ENCODE results near the gene NR3C1. TPM values are rescaled to one million over a fixed set of nuclear protein-coding genes. Genes with fewer than 3 reads are reported as not detected.

Gene NR3C1
- total RNA-seq, 1 experiment from 2014 or later: 17.5 TPM

DNA sequence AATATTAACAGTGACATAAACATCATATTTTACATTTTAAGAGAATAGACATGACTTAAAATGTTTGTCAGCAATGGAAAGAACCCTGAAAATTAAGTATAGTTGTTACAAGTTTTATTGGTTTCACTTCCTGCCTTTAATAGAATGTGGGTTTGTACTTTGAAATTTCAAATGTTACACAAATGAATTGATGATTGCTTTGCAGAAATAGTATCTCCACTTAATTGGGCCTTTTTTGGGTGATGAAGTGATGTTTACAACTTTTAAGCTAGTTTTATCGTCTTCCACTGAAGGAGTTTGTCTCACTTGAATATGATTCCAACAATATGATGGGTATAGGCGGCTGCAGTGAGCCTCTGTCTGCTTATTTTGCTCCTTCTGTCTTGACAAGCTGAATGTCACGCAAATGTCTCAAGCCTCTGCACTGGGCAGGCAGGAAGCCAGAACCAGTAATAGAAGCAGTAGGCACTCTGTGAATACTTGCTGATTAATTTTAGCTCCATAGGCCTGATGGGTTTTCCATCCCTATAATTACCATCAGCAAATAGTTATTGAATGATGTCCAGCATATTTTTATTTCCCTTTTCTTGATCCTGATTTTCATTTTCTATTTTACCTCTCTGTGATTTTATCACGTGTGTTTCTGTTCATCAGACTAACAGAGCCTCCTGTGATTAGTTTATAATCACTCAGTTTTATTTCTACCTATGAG lies 10.6 kb upstream of the NR3C1 start:
- Histone ChIP-seq H3K36me3 (ENCODE audit: control insufficient read depth, insufficient read depth, low read length) (no peaks in the 10 kb centered on the region), H3K9me3 (no peaks in the 10 kb centered on the region), H3K27me3 (replicated peaks; ENCODE audit: control insufficient read depth, insufficient read depth, low read length) (no peaks in the 10 kb centered on the region), H3K4me1 (peaks cover 31% of the 10 kb centered on the region), H3K4me3 (ENCODE audit: low read depth, low read length) (no peak overlapping the region)
- ChIA-PET CTCF (no interaction called here), POLR2A (interaction anchor here (0.5 kb wide), 1 partner anchor 327 kb away, joined by 3 read pairs; no protein-coding TSS in a partner anchor)
- BruUV-seq (replicated peaks): no TSS peak
- TF ChIP-seq, protein P1, sequence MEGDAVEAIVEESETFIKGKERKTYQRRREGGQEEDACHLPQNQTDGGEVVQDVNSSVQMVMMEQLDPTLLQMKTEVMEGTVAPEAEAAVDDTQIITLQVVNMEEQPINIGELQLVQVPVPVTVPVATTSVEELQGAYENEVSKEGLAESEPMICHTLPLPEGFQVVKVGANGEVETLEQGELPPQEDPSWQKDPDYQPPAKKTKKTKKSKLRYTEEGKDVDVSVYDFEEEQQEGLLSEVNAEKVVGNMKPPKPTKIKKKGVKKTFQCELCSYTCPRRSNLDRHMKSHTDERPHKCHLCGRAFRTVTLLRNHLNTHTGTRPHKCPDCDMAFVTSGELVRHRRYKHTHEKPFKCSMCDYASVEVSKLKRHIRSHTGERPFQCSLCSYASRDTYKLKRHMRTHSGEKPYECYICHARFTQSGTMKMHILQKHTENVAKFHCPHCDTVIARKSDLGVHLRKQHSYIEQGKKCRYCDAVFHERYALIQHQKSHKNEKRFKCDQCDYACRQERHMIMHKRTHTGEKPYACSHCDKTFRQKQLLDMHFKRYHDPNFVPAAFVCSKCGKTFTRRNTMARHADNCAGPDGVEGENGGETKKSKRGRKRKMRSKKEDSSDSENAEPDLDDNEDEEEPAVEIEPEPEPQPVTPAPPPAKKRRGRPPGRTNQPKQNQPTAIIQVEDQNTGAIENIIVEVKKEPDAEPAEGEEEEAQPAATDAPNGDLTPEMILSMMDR (IDR thresholded peaks at IDR 0.05; ENCODE audit: insufficient read depth in 1 of 2, low read depth in 1 of 2, low read length in 1 of 2, severe bottlenecking in 1 of 2, unreplicated experiment in 1 of 2): no peak
- peaks cover 35% of the 10 kb centered on the region for H3K4me1 Mint-ChIP-seq (ENCODE audit: low read depth, unreplicated experiment)
- H3K27ac Mint-ChIP-seq (ENCODE audit: unreplicated experiment): no peak overlapping the region
- H3K9me3 Mint-ChIP-seq (ENCODE audit: unreplicated experiment): no peaks in the 10 kb centered on the region
- intact Hi-C loops (cut with micrococcal nuclease; ENCODE audit: unreplicated experiment): no loop called here
- H3K4me3 Mint-ChIP-seq (ENCODE audit: unreplicated experiment): no peak overlapping the region
- no peak for DNase-seq
- H3K36me3 Mint-ChIP-seq (ENCODE audit: insufficient read depth, unreplicated experiment): no peaks in the 10 kb centered on the region
- no peaks in the 10 kb centered on the region for H3K27me3 Mint-ChIP-seq (ENCODE audit: insufficient read depth, unreplicated experiment)

DNA sequence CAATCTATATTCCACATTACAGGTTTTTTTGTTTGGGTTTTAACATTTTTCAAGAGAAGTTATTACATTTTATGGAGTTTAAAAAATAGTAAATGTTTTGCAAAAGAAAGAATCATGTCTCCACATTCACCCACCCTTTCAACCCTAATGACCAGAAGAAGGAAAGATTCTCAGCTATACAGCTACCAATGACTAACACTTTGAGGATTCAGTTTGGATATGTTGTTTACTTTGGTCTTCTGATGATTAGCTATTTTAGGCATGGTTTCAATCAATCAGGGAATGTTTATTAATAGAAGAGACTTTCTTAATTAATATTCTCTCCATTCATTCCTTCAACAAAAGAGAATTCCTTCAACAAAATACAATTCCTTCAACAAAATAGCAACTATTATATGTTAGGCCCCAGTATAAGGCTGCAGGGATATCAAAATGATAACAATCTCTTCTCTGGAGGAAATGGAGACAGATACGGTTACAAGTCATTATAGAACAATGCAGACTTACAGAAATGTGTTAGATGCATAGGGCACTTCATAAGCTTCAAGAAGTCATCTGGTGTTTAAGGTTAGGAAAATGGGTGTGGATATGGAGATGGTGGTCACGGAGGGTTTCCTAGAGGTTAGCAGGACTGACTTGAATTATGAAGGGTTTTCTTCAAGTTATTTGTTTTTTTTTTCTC lies 9.3 kb upstream of the NR3C1 start:
- Histone ChIP-seq H3K4me3 (ENCODE audit: low read depth, low read length) (no peak overlapping the region), H3K36me3 (ENCODE audit: control insufficient read depth, insufficient read depth, low read length) (no peaks in the 10 kb centered on the region), H3K27me3 (replicated peaks; ENCODE audit: control insufficient read depth, insufficient read depth, low read length) (no peaks in the 10 kb centered on the region), H3K9me3 (no peaks in the 10 kb centered on the region), H3K4me1 (peaks cover 18% of the 10 kb centered on the region)
- H3K4me3 Mint-ChIP-seq (ENCODE audit: unreplicated experiment): no peak overlapping the region
- no TSS peak for BruUV-seq (replicated peaks)
- TF ChIP-seq, protein P1 (IDR thresholded peaks at IDR 0.05; ENCODE audit: insufficient read depth in 1 of 2, low read depth in 1 of 2, low read length in 1 of 2, severe bottlenecking in 1 of 2, unreplicated experiment in 1 of 2): no peak
- CTCF ChIA-PET: no interaction called here
- peaks cover 26% of the 10 kb centered on the region for H3K4me1 Mint-ChIP-seq (ENCODE audit: low read depth, unreplicated experiment)
- no peak overlapping the region for H3K27ac Mint-ChIP-seq (ENCODE audit: unreplicated experiment)
- POLR2A ChIA-PET: interaction anchor here (0.7 kb wide), 1 partner anchor 181 kb away, joined by 3 read pairs; no protein-coding TSS in a partner anchor
- no peaks in the 10 kb centered on the region for H3K27me3 Mint-ChIP-seq (ENCODE audit: insufficient read depth, unreplicated experiment)
- no peaks in the 10 kb centered on the region for H3K9me3 Mint-ChIP-seq (ENCODE audit: unreplicated experiment)
- DNase-seq: no peak
- intact Hi-C loops (cut with micrococcal nuclease; ENCODE audit: unreplicated experiment): no loop called here
- H3K36me3 Mint-ChIP-seq (ENCODE audit: insufficient read depth, unreplicated experiment): no peaks in the 10 kb centered on the region

DNA sequence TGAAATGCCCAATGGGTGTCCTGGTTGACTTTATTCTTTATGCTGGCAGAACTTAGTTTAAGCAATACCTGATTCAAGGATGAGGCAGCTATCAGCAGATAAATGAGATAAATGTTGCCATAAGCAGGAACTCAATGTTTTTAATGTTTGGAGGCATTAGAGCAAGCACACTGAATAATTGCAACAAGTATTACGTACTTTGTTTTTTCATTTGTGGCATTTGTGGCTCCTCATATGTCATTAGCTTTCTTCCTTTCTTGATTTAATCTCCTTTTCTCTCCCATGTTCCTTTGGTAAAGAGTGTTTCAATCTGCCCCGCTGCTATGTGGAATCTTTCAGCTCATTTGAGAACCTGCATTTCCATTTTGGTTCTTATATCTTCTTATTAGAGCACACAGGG lies 6.4 kb upstream of the NR3C1 start:
- H3K27ac Mint-ChIP-seq (ENCODE audit: unreplicated experiment): no peak overlapping the region
- no peaks in the 10 kb centered on the region for H3K36me3 Mint-ChIP-seq (ENCODE audit: insufficient read depth, unreplicated experiment)
- no peaks in the 10 kb centered on the region for H3K4me1 ChIP-seq
- H3K9me3 ChIP-seq: no peaks in the 10 kb centered on the region
- H3K27me3 ChIP-seq (replicated peaks; ENCODE audit: control insufficient read depth, insufficient read depth, low read length): no peaks in the 10 kb centered on the region
- no peak for DNase-seq
- H3K27me3 Mint-ChIP-seq (ENCODE audit: insufficient read depth, unreplicated experiment): no peaks in the 10 kb centered on the region
- intact Hi-C loops (cut with micrococcal nuclease; ENCODE audit: unreplicated experiment): loop anchor here (10.0 kb wide), 1 partner anchor 695 kb away; no protein-coding TSS in a partner anchor
- H3K9me3 Mint-ChIP-seq (ENCODE audit: unreplicated experiment): no peaks in the 10 kb centered on the region
- ChIA-PET POLR2A (no interaction called here), CTCF (no interaction called here)
- no peak overlapping the region for H3K4me3 ChIP-seq (ENCODE audit: low read depth, low read length)
- no peak overlapping the region for H3K4me3 Mint-ChIP-seq (ENCODE audit: unreplicated experiment)
- TF ChIP-seq, protein P1 (IDR thresholded peaks at IDR 0.05; ENCODE audit: insufficient read depth in 1 of 2, low read depth in 1 of 2, low read length in 1 of 2, severe bottlenecking in 1 of 2, unreplicated experiment in 1 of 2): no peak
- no TSS peak for BruUV-seq (replicated peaks)
- no peaks in the 10 kb centered on the region for H3K36me3 ChIP-seq (ENCODE audit: control insufficient read depth, insufficient read depth, low read length)
- H3K4me1 Mint-ChIP-seq (ENCODE audit: low read depth, unreplicated experiment): peaks cover 11% of the 10 kb centered on the region
